ENCODE results near the gene MED13.

- TF ChIP-seq, protein P1, sequence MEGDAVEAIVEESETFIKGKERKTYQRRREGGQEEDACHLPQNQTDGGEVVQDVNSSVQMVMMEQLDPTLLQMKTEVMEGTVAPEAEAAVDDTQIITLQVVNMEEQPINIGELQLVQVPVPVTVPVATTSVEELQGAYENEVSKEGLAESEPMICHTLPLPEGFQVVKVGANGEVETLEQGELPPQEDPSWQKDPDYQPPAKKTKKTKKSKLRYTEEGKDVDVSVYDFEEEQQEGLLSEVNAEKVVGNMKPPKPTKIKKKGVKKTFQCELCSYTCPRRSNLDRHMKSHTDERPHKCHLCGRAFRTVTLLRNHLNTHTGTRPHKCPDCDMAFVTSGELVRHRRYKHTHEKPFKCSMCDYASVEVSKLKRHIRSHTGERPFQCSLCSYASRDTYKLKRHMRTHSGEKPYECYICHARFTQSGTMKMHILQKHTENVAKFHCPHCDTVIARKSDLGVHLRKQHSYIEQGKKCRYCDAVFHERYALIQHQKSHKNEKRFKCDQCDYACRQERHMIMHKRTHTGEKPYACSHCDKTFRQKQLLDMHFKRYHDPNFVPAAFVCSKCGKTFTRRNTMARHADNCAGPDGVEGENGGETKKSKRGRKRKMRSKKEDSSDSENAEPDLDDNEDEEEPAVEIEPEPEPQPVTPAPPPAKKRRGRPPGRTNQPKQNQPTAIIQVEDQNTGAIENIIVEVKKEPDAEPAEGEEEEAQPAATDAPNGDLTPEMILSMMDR (IDR thresholded peaks at IDR 0.05) = no peak
- TF ChIP-seq POLR2A (IDR thresholded peaks at IDR 0.05; ENCODE audit: low read depth) = no peak
- no peak for TF ChIP-seq EP300 (IDR thresholded peaks at IDR 0.05)
Observed at GRCh38 chr17:62062944-62063343, 2.1 kb downstream of the MED13 start.
